Uterus (tissue), 2 donors: ENCODE measurements around the gene UFC1.

Experiments
- CTCF ChIP-seq, 4 experiments: fragments of 200-600 bp in 2 of 4; fragments of 450-650 bp in 2 of 4; sonication (generic) in 2 of 4; IDR thresholded peaks; one replicate each; pipeline ENCODE4 v1.5.1; 2016 to 2019; ENCODE audit warnings: antibody characterized with exemption in 4 of 4, mild to moderate bottlenecking in 2 of 4, moderate library complexity in 1 of 4
- POLR2A ChIP-seq, 2 donors: fragments of 450-650 bp; IDR thresholded peaks; one replicate each; pipeline ENCODE4 v1.6.1; 2016; ENCODE audit warnings: antibody characterized with exemption in 2 of 2, mild to moderate bottlenecking in 1 of 2, moderate library complexity in 1 of 2

GRCh38 chr1:161113915-161114314, 39.9 kb upstream of the UFC1 start:
- no peak for TF ChIP-seq CTCF (IDR thresholded peaks at IDR 0.05)
- no peak for TF ChIP-seq POLR2A (IDR thresholded peaks at IDR 0.05)
